Endothelial cell of umbilical vein (primary cell): ENCODE data around the gene ADAMTS12. TPM values are rescaled to one million over a fixed set of nuclear protein-coding genes. Genes with fewer than 3 reads are reported as not detected.

ENCODE experiments used
- BruUV-seq: library from RNA; stranded (reverse); fragments of 400-500 nt; replicated peaks from 2 replicates; lab custom pipeline; 2021; lab: Mats Ljungman, UMichigan
- CTCF ChIA-PET: fragments of 300-600, 350-600 bp; sonication (Branson Sonifier 250); formaldehyde crosslinking; loops from one replicate; lab custom pipeline; 2021; ENCODE audit warnings: antibody characterized with exemption, inconsistent platforms; lab: Charles Lee
- POLR2A ChIA-PET: fragments of 300-600, 350-600 bp; sonication (Branson Sonifier 250); formaldehyde crosslinking; loops from one replicate; lab custom pipeline; 2021; ENCODE audit warnings: antibody characterized with exemption, inconsistent platforms; lab: Charles Lee
- DNase-seq: peaks from one replicate; pipeline ENCODE4 v3.0.0-alpha.2; 2011; ENCODE audit warnings: low read depth, low spot score
- FAIRE-seq: peaks from 2 replicates; lab custom pipeline; 2011; peaks lifted over from hg19 to GRCh38; lab: Jason Lieb, UNC
- H2AFZ ChIP-seq: 2 replicates; pipeline ENCODE4 v1.6.0; 2012; ENCODE audit warnings: low read depth, low read length, control low read depth, inconsistent platforms
- H3K27ac ChIP-seq: 2 replicates; pipeline ENCODE4 v1.5.1; 2011; ENCODE audit warnings: low read depth, mild to moderate bottlenecking, control low read depth, low read length, moderate library complexity; ENCODE audit not compliant: insufficient read depth
- H3K27me3 ChIP-seq, 2 experiments: 2 replicates each; pipeline versions ENCODE4 v1.6.0 to v1.6.1; 2011; ENCODE audit warnings: low read length in 2 of 2, mixed read lengths in 1 of 2; ENCODE audit not compliant: control insufficient read depth in 2 of 2, insufficient read depth in 2 of 2
- H3K36me3 ChIP-seq, 2 experiments: 2 replicates in 1 of 2; 3 replicates in 1 of 2; pipeline ENCODE4 v1.5.1; 2011; ENCODE audit warnings: low read length in 2 of 2, mild to moderate bottlenecking in 1 of 2, moderate library complexity in 1 of 2; ENCODE audit not compliant: control insufficient read depth in 2 of 2, insufficient read depth in 2 of 2; ENCODE audit errors: extremely low read depth in 1 of 2
- H3K4me1 ChIP-seq: 3 replicates; pipeline ENCODE4 v1.5.1; 2011; ENCODE audit warnings: mild to moderate bottlenecking, low read length; ENCODE audit not compliant: control insufficient read depth, insufficient read depth; ENCODE audit errors: extremely low read depth
- H3K4me2 ChIP-seq: 2 replicates; pipeline ENCODE4 v1.6.1; 2011; ENCODE audit warnings: low read length, control low read depth, mixed read lengths; ENCODE audit not compliant: insufficient read depth
- H3K4me3 ChIP-seq, 3 experiments: fragments of 200-600 bp in 1 of 3; sonication (generic), shearing (Covaris generic) in 1 of 3; replicated peaks in 1 of 3; 2 replicates each; pipeline ENCODE4 v1.5.1; 2011 to 2016; ENCODE audit warnings: control low read depth in 3 of 3, low read length in 3 of 3, mild to moderate bottlenecking in 2 of 3, inconsistent platforms in 1 of 3, low read depth in 1 of 3, moderate library complexity in 1 of 3; ENCODE audit not compliant: insufficient read depth in 1 of 3
- H3K79me2 ChIP-seq: 2 replicates; pipeline ENCODE4 v1.6.0; 2012; ENCODE audit warnings: low read length, inconsistent platforms; ENCODE audit not compliant: control insufficient read depth, insufficient read depth
- H3K9ac ChIP-seq: replicated peaks from 2 replicates; pipeline ENCODE3; 2011; ENCODE audit warnings: low read length, control low read depth; ENCODE audit not compliant: insufficient read depth; ENCODE audit errors: extremely low read depth
- H3K9me1 ChIP-seq: replicated peaks from 3 replicates; pipeline ENCODE4 v1.6.0; 2011; ENCODE audit warnings: mild to moderate bottlenecking, low read length; ENCODE audit not compliant: control insufficient read depth, insufficient read depth; ENCODE audit errors: extremely low read depth
- H3K9me3 ChIP-seq: replicated peaks from 2 replicates; pipeline ENCODE4 v1.5.1; 2012; ENCODE audit warnings: low read length, inconsistent platforms; ENCODE audit not compliant: control insufficient read depth, insufficient read depth
- H4K20me1 ChIP-seq: replicated peaks from 2 replicates; pipeline ENCODE3; 2011; ENCODE audit warnings: mild to moderate bottlenecking, low read length; ENCODE audit not compliant: control insufficient read depth, insufficient read depth; ENCODE audit errors: extremely low read depth
- CTCF ChIP-seq, 2 donors: IDR thresholded peaks; 1 replicate in 1 of 2; 2 replicates in 1 of 2; pipeline ENCODE4 v1.5.1; 2011; ENCODE audit warnings: low read length in 2 of 2, mild to moderate bottlenecking in 2 of 2, moderate library complexity in 2 of 2, control low read depth in 1 of 2, inconsistent platforms in 1 of 2, low read depth in 1 of 2; ENCODE audit not compliant: insufficient read depth in 1 of 2; ENCODE audit errors: extremely low read depth in 1 of 2
- EZH2 ChIP-seq: IDR thresholded peaks from 2 replicates; pipeline ENCODE4 v1.6.1; 2012; ENCODE audit warnings: borderline replicate concordance, low read depth, mild to moderate bottlenecking, moderate library complexity, low read length, inconsistent platforms; ENCODE audit not compliant: severe bottlenecking
- FOS ChIP-seq: IDR thresholded peaks from 2 replicates; pipeline ENCODE4 v1.6.1; 2011; ENCODE audit warnings: mild to moderate bottlenecking, low read length, moderate library complexity, borderline replicate concordance; ENCODE audit not compliant: insufficient read depth
- GATA2 ChIP-seq: IDR thresholded peaks from 2 replicates; pipeline ENCODE4 v1.7.0; 2011; ENCODE audit warnings: low read depth, mild to moderate bottlenecking, moderate library complexity, mixed read lengths, low read length; ENCODE audit not compliant: insufficient read length, insufficient read depth
- JUN ChIP-seq: IDR thresholded peaks from 2 replicates; pipeline ENCODE4 v1.6.1; 2011; ENCODE audit warnings: borderline replicate concordance, low read depth; ENCODE audit not compliant: insufficient read length, insufficient read depth
- MAX ChIP-seq: IDR thresholded peaks from 2 replicates; pipeline ENCODE4 v1.6.1; 2011; ENCODE audit not compliant: insufficient read depth, insufficient read length
- MYC ChIP-seq: IDR thresholded peaks from one replicate; pipeline ENCODE4 v1.6.1; 2011; ENCODE audit warnings: mild to moderate bottlenecking, low read depth, low read length
- POLR2A ChIP-seq: IDR thresholded peaks from 2 replicates; pipeline ENCODE4 v1.6.1; 2012; ENCODE audit warnings: low read depth, mild to moderate bottlenecking, control low read depth, low read length
- POLR2AphosphoS5 ChIP-seq: IDR thresholded peaks from 2 replicates; pipeline ENCODE4 v1.6.1; 2012; ENCODE audit warnings: low read depth, mild to moderate bottlenecking, control low read depth, low read length, moderate library complexity; ENCODE audit not compliant: insufficient read depth
- dilution Hi-C: fragments of 300-500 bp; cut with MboI; formaldehyde crosslinking; loops from one replicate; pipeline ENCODE4 v1.15.0; 2019; ENCODE audit warnings: low sequenced_read_pairs; ENCODE audit not compliant: extremely low pct_ligation_motif_present
- intact Hi-C: fragments of 100-400 bp; cut with micrococcal nuclease; formaldehyde crosslinking; loops from one replicate; pipeline ENCODE4 v1.10.0; 2022
- polyA plus RNA-seq, 4 experiments: library from polyadenylated mRNA; depleted of rRNA in 3 of 4; stranded (reverse) in 3 of 4; unstranded in 1 of 4; fragments of >200 nt; gene quantifications; 2 replicates each; pipeline versions ENCODE4 v1.2.1 to v1.2.3, GENCODE V29; 2011 to 2012; ENCODE audit warnings: missing spikeins in 1 of 4
- total RNA-seq: library from RNA; stranded (reverse); gene quantifications from 2 replicates; pipeline ENCODE4 v1.2.3, GENCODE V29; 2021

The ADAMTS12 gene
- total and polyA plus RNA-seq, 2 donors (not counting 3 experiments of a cell fraction or from before 2014, with no cell fraction given): 0.88 TPM; not detected in 1

GRCh38 chr5:33828626-33829308 is 63.0 kb downstream of the ADAMTS12 start:
- Histone ChIP-seq H4K20me1 (no peaks in the 10 kb centered on the region), H3K36me3 (no peaks in the 10 kb centered on the region), H2AFZ (no peak overlapping the region), H3K9me3 (no peaks in the 10 kb centered on the region), H3K27me3 (no peaks in the 10 kb centered on the region), H3K4me3 (no peak overlapping the region), H3K4me2 (no peak overlapping the region), H3K79me2 (no peaks in the 10 kb centered on the region), H3K27ac (no peak overlapping the region), H3K4me1 (peaks cover 14% of the 10 kb centered on the region), H3K9ac (no peak overlapping the region), H3K9me1 (no peaks in the 10 kb centered on the region)
- ChIA-PET POLR2A (no interaction called here), CTCF (interaction anchor here (2.0 kb wide), 1 partner anchor 14 kb away, joined by 5 read pairs; no protein-coding TSS in a partner anchor)
- intact Hi-C loops (no loop called here), dilution Hi-C loops (no loop called here)
- FAIRE-seq: no peak
- no TSS peak for BruUV-seq
- TF ChIP-seq POLR2A (no peak), GATA2 (no peak), POLR2AphosphoS5 (no peak), MAX (no peak), CTCF (IDR thresholded peaks at IDR 0.05; ENCODE audit: extremely low read depth in 1 of 2, insufficient read depth in 1 of 2, low read depth in 1 of 2, low read length in 2 of 2) (no peak), JUN (no peak), EZH2 (no peak), FOS (no peak), MYC (no peak)
- no peak for DNase-seq
